G401.6 (cell line): ENCODE measurements around the gene TREML4.

Source experiments
- FAIRE-seq: peaks from 2 replicates; lab custom pipeline; 2012; peaks lifted over from hg19 to GRCh38; lab: Jason Lieb, UNC

TREML4 gene

GRCh38 chr6:41288030-41288753 lies 60.0 kb downstream of the TREML4 start:
- no peak for FAIRE-seq
